Occipital lobe (tissue), 2 donors: ENCODE results near the gene FKBP7. TPM values are rescaled to one million over a fixed set of nuclear protein-coding genes. Genes with fewer than 3 reads are reported as not detected.
A peak's percentile ranks its signal among the peaks of the same experiment; 100 is the strongest.
"Not testable (repeated sequence)": the region's sequence is repeated elsewhere in the genome, so short reads cannot be mapped to it uniquely, and the experiment has no call there.

Experiments used
- DNase-seq: peaks from one replicate; lab custom pipeline; 2025; lab: John Stamatoyannopoulos, UW
- total RNA-seq: library from RNA; depleted of rRNA; stranded (reverse); fragments of >200 nt; gene quantifications from one replicate; pipeline ENCODE4 v1.2.3, GENCODE V29; 2014

Gene FKBP7
- total RNA-seq, result 9.5 TPM

- DNase-seq, result peak; percentile 84
Measured at GRCh38 chr2:178478439-178479274, at the start of gene FKBP7. Gene FKBP7 (minus strand): TSS chr2:178478600. CDS start chr2:178478499, 101 bp downstream.

GRCh38 chr2:178527592-178527991 is 49.2 kb upstream of the FKBP7 start:
- DNase-seq, result no peak

- DNase-seq, result no peak
Measured at GRCh38 chr2:178526256-178526655, 47.9 kb upstream of the FKBP7 start.

GRCh38 chr2:178525460-178525859 is 47.1 kb upstream of the FKBP7 start:
- not testable (repeated sequence) for DNase-seq

DNA sequence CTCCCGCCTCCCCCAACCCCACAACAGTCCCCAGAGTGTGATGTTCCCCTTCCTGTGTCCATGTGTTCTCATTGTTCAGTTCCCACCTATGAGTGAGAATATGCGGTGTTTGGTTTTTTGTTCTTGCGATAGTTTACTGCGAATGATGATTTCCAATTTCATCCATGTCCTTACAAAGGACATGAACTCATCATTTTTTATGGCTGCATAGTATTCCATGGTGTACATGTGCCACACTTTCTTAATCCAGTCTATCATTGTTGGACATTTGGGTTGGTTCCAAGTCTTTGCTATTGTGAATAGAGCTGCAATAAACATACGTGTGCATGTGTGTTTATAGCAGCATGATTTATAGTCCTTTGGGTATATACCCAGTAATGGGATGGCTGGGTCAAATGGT is 46.6 kb upstream of the FKBP7 start:
- DNase-seq, result not testable (repeated sequence)

DNA sequence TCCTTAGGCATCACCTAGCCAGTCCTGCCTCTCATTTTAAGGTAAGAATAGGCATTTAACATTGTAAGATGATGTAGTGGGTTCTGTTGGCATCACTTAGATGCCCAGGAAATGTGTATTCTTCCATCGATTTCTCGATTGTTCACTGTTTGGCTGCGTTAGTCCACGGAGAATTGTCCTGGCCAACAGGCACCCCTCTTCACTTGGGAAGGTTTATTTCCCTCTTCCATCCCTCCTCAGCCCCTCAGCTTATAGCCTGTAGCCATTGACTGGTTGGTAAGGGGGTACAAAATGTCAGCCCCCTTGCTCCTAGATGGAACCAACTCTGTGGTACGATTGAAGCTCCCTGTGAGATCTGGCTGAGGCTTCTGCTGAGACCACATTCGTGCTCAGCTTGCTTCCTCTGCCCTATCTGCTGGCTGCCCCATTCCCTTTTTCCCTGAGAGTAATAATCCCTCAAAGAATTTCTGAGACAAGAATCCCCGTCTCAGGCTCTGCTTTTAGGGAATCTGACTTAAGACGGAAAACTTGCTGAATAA is 45.3 kb upstream of the FKBP7 start:
- DNase-seq, result no peak

- DNase-seq, result peak; percentile 70
Measured at GRCh38 chr2:178522950-178523595, 44.7 kb upstream of the FKBP7 start.

DNA sequence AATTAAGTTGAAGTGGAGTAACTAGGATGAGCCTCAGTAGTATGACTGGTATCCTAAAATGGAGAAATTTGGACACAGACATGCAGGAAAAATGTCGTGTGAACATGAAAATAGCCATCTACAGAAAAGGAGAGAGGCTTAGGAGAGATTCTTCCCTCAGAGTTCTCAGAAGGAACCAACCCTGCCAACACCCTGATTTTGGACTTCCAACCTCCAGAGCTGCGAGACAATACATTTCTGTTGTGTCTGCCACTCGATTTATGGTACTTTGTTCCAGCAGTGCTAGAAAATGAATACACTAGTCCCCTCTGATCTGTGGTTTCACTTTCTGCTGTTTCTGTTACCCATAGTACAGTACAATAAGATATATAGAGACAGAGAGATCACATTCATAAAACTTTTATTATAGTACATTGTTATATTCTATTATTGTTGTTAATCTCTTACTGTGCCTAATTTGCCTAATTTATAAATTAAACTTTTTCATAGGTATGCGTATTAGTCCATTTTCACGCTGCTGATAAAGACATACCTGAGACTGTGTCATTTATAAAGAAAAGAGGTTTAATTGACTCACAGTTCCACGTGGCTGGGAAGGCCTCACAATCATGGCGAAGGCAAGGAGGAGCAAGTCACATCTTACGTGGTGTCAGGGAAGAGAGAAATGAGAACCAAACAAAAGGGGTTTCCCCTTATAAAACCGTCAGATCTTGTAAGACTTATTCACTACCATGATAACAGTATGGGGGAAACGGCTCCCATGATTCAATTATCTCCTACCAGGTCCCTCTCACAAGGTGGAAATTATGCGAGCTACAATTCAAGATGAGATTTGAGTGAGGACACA is 43.1 kb upstream of the FKBP7 start:
- no peak for DNase-seq

GRCh38 chr2:178517496-178517895 is 39.1 kb upstream of the FKBP7 start:
- DNase-seq, result no peak

DNA sequence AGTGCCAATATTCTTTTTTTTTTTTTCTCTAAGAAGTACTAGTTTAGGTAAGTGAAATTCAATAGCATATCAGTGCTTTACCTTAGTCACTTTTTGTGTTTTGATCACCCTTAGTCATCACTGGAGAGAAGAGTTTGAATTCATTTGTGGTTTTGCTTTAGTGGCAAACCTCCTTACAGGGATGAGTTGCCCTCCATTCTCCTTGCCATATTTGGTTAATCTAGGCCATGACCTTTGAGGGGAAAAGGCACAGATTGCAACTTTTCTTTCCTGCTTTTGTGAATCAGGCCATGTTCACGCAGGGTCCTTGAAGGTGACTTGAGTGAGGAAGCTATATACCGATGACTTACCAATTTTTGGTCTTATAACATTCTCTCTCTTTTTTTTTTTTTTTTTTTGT is 36.3 kb upstream of the FKBP7 start:
- DNase-seq, result no peak

DNA sequence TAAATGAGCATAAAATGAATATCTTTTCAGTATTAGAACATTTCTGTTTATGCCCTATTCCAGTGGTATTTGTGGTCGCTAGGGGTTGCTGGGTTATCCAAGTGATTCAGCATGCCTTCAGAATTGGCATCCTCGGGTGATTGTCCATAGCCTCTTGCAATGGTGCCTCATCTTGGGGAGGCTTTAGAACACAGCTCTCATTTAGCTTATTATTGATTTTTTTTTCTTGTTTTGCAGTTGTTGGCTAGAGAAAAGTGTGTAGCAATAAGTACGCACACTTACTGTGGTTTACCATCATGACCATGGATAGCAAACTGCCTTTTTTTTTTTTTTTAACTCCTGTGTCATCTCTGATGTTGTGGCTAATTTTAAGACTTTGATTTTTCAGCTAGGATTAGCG is 35.5 kb upstream of the FKBP7 start:
- no peak for DNase-seq

- DNase-seq, result no peak
Measured at GRCh38 chr2:178512484-178512883, 34.1 kb upstream of the FKBP7 start.

DNA sequence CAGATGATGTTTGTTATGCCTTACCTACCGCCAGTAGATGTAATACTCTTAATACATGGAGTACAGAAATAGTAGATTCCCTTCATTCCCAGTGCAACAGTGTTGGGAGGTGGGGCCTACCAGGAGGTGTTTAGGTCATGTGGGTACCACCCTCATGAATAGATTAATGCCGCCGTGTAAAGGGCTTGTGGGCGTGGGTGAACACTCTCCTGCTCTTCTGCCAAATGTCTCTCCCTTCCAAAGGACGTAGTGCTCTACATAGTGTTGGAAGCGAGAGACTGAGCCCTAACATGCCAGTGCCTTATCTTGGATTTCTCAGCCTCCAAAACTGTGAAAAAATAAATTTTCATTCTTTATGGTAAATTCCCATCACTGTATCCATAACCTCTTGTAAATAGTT is 32.0 kb upstream of the FKBP7 start:
- DNase-seq, result no peak

DNA sequence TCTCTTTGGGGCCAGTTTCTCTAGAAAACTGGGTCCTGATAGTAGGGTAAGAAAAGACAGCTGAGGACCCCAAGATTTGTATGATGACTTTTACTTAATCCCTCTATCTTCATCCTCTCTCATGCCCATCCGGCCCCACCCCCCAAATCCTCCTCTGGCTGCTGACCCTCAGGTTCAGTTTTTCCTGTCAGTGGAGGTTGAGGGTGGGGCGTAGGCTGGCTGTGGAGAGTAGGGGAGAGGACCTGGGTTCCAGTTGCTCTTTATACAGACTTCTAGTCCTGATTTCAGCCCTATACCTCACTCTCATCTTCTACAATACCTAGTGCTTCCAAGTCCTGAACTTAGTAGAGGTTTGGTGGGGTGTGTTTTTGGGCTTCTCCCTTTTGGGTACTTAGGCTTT is 30.2 kb upstream of the FKBP7 start:
- DNase-seq, result no peak

GRCh38 chr2:178506949-178507348 is 28.5 kb upstream of the FKBP7 start:
- no peak for DNase-seq

GRCh38 chr2:178506524-178506923 is 28.1 kb upstream of the FKBP7 start:
- no peak for DNase-seq

DNA sequence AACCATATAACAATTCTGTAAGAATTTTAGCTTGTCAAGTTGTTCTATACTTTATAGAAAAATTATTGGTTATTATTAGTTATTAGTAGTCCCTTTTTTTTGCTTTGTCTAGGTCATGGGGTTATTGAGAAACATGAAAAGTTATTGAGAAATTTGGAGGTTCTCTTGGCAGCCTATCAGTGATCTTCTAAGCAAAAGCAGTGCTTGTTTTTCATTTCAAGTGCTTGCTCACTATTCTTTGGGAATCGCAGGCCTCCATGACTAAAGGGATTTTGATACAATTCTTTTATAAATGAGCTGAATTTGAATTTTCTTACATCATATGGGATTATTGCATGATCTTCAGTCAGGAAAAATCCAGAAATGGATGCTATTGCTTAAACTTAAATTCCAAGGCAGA is 27.7 kb upstream of the FKBP7 start:
- no peak for DNase-seq

GRCh38 chr2:178502751-178503150 is 24.4 kb upstream of the FKBP7 start:
- no peak for DNase-seq

DNA sequence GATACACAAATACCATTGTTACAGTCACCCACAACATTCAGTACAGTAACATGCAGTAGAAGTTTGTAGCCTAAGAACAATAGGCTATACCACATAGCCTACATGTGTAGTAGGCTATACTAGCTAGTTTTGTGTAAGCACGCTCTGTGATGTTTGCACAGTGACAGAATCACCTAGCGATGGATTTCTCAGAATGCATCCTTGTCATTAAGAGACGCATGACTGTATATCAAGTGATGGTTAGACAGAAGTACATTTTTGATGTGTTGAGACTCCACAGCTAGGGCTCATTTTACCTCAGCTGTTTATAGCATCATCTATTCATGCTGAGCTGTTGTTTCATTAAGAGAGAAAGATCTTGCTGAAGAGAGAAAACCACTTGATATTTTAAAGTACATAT is 21.2 kb upstream of the FKBP7 start:
- no peak for DNase-seq

DNA sequence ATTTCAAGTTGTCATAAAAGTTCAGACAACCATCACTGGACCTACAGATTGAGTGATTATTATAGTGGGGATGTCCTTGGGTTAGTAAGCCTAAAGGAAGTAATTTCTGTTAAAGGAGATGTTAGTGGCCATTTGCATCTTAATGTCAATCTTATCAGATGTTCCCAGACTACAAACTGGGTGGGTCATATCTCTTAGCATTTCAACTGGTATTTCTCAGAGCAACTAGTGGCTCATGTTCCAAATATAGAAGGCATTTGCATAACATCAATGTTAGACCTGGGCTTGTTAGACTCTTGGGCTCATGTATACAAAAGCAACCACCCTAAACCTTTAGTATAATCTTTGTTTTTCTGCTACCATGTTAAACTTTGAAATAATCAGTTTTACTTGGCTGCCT is 19.7 kb upstream of the FKBP7 start:
- no peak for DNase-seq

GRCh38 chr2:178496049-178496448 is 17.6 kb upstream of the FKBP7 start:
- DNase-seq, result no peak

DNA sequence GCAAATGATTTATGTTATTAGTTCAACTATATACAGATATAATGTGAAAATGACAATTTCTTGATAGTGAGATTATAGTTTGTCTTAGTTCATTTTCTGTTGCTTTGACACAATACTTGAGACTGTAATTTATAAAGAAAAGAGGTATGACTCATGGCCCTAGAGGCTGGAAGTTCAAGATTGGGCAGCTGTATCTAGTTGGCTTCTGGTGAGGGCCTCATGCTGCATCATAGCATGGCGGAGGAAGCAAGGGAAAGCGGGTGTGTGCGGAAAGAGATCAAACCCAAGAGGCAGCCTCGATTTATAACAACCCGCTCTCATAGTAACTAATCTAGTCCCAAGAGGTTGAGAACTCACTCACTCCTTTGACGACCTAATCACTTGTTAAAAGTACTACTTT is 13.2 kb upstream of the FKBP7 start:
- DNase-seq, result no peak
